Right ventricle myocardium inferior (tissue), 1 donor: ENCODE measurements around the gene C19orf38. TPM values are rescaled to one million over a fixed set of nuclear protein-coding genes. Genes with fewer than 3 reads are reported as not detected.

ENCODE experiments used
- ATAC-seq: fragments of 200-7000 bp; cut with Tn5 transposase; one replicate; pipeline ENCODE4 v1.9.1; 2020; ENCODE audit warnings: mild to moderate bottlenecking, moderate library complexity
- DNase-seq: peaks from one replicate; pipeline ENCODE4 v3.0.0; 2021; ENCODE audit errors: missing footprints
- intact Hi-C: fragments of 100-400 bp; cut with DNase I; formaldehyde crosslinking; loops from one replicate; pipeline ENCODE4 v1.11.0; 2022
- long read RNA-seq: library from polyadenylated mRNA; unstranded; transcript quantifications from one replicate; pipeline ENCODE4 v2.0.0, GENCODE V29; 2021
- total RNA-seq: library from RNA; stranded (reverse); fragmentation: NEBNext Ultra II Directional; extraction: Animal tissue kit (Norgen Biotek cat#: 25700); gene quantifications from one replicate; pipeline ENCODE4 v1.2.1, GENCODE V29; 2021
- donor health status: DM: no; HTN: yes; CAD: no; lungs with severe emphysema.

C19orf38 gene, protein sequence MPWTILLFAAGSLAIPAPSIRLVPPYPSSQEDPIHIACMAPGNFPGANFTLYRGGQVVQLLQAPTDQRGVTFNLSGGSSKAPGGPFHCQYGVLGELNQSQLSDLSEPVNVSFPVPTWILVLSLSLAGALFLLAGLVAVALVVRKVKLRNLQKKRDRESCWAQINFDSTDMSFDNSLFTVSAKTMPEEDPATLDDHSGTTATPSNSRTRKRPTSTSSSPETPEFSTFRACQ
- total RNA-seq, result 1.5 TPM
- long read RNA-seq, result 0 reads

- intact Hi-C loops, result no loop called here
- ATAC-seq, result no peak
- DNase-seq, result no peak
Measured at GRCh38 chr19:10848230-10848856, at the start of gene C19orf38. Gene C19orf38 (plus strand): TSS chr19:10848415. CDS start chr19:10848509, 94 bp downstream.

GRCh38 chr19:10800488-10800887 lies 47.7 kb upstream of the C19orf38 start:
- intact Hi-C loops, result no loop called here
- ATAC-seq, result peak; percentile 67

DNA sequence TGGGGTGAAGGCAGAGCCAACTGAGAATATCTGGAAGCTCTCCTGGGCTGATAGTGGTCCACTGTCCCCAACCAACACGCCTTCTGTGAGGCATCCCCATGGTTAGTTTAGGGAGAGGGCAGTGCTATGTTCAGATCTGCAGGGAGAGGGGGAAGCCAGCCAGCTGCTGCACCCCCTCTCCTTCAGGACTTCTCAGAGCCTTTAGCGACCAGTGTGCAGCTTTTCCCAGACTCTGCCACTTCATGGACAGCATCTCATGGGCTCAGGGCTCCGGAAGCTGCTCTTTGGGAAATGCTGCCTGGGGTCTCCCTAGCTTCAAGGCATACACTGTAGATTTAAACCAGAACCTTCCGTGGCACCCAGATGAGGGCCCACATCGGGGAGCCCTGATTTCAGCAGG lies 45.7 kb upstream of the C19orf38 start:
- DNase-seq (no peak), ATAC-seq (no peak)
- intact Hi-C loops, result no loop called here

More at GRCh38 chr19:10800488-10800887, 47.7 kb upstream of the C19orf38 start:
- peak; percentile 51 for DNase-seq

GRCh38 chr19:10803252-10803651 lies 45.0 kb upstream of the C19orf38 start:
- no peak for ATAC-seq
- intact Hi-C loops, result no loop called here
- DNase-seq, result no peak

DNA sequence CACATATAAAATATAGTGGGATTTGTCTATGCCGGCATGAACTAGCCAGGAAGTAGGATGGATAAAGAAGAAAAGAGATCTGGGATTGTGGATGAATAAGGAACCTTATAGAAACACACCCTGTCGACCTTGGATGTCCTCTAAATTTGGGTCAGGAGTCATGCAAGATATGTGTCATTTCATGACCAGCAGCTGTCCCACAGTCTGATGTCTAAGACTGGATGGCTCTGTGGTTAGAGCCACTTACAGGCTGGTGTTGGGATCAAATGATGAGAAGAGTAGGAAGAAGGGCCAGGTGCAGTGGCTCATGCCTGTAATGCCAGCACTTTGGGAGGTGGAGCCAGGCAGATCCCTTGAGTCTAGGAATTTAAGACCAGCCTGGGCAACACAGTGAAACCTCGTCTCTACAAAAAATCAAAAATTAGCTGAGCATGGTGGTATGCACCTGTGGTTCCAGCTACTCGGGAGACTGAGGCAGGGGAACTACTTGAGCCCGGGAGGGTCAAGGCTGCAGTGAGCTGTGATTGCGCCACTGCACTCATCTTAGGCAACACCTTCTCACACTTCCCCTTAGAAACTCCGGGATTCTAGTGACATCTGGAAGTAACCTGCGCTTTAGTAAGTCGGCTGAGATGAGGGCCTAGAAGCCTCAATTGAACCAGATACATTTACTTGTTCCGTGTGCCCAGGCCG lies 43.0 kb upstream of the C19orf38 start:
- intact Hi-C loops, result no loop called here
- DNase-seq (peak; percentile 70), ATAC-seq (no peak)

DNA sequence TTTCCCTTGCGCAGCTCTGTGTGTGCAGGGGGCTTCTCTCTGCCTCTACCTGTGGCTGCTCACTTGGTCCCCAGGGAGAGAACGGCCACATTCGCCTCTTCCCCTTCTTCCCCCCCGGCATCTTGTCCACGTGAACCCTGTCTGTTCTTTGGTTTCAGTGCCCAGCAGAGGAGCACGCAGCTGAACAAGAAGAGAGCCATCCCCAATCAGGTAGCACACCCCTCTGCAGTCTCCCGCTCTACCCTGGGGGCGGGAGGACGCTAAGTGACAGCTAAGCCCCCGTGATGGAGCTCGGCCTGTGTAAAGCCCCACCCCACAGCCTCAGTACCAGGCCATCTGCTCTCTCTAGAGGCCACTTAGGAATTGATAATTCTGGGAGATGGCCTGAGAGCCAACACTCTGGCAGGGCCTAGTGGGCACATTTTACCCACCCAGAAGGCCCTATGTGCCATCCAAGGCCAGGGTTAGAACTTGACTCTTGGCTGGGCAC lies 42.4 kb upstream of the C19orf38 start:
- intact Hi-C loops, result no loop called here
- DNase-seq (peak; percentile 43), ATAC-seq (no peak)

GRCh38 chr19:10808937-10809649 lies 39.1 kb upstream of the C19orf38 start:
- intact Hi-C loops, result no loop called here
- no peak for ATAC-seq
- DNase-seq, result peak; percentile 23

GRCh38 chr19:10809651-10810285 lies 38.4 kb upstream of the C19orf38 start:
- DNase-seq, result peak; percentile 69
- intact Hi-C loops, result no loop called here
- ATAC-seq, result no peak

- peak; percentile 37 for DNase-seq
- no peak for ATAC-seq
- intact Hi-C loops, result no loop called here
Measured at GRCh38 chr19:10811391-10812111, 36.7 kb upstream of the C19orf38 start.

DNA sequence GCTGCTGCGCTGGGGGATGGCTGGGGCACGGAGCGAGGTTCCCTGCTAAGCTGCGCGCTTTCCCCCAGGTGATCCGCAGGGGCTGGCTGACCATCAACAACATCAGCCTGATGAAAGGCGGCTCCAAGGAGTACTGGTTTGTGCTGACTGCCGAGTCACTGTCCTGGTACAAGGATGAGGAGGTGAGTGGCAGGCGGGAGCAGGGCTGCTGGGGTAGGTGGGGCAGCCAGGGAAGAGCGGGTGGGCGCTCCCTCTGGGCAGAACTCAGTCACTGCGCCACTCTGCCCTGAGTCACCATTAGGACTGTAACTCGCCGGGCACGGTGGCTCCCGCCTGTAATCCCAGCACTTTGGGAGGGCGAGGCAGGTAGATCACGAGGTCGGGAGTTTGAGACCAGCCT lies 36.0 kb upstream of the C19orf38 start:
- intact Hi-C loops, result no loop called here
- DNase-seq (peak; percentile 32), ATAC-seq (no peak)

GRCh38 chr19:10812902-10813404 lies 35.3 kb upstream of the C19orf38 start:
- intact Hi-C loops, result no loop called here
- peak; percentile 48 for ATAC-seq
- peak; percentile 70 for DNase-seq

- intact Hi-C loops, result no loop called here
- ATAC-seq, result no peak
Measured at GRCh38 chr19:10815007-10815536, 33.1 kb upstream of the C19orf38 start.

DNA sequence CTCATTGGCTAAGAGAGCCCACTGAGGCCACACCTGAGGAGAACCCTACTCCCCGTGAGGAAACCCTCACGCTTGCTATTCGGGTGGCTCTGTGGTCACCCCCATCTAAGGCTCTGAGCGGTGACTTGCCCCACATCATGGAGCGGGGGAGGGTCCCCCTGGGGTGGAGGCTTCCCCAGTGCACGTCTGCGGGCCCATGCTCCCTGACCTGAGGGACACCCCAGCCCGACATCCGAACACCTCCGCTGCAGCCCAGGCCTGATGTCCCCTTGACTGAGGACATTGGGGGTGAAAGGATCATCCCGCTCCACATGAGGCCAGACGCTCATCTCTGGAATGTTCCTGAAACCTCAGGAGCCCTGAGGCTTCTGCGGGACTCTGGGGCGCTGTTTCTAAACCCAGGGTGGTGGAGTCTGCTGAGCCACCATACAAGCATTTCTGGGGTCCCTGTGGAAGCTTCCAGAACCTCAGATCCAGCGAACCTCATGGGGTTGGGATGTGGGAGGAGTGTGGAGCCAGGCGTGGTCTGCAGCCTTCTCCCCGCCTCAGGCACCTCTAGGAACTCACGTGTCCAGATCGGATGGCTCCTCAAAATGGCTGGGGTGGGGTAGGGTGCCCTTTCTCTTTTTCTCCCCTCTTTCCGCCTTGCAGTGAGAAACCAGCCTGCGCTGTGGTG lies 32.1 kb upstream of the C19orf38 start:
- ATAC-seq (no peak), DNase-seq (peak; percentile 26)
- intact Hi-C loops, result no loop called here

More at GRCh38 chr19:10815007-10815536, 33.1 kb upstream of the C19orf38 start:
- peak; percentile 7 for DNase-seq

DNA sequence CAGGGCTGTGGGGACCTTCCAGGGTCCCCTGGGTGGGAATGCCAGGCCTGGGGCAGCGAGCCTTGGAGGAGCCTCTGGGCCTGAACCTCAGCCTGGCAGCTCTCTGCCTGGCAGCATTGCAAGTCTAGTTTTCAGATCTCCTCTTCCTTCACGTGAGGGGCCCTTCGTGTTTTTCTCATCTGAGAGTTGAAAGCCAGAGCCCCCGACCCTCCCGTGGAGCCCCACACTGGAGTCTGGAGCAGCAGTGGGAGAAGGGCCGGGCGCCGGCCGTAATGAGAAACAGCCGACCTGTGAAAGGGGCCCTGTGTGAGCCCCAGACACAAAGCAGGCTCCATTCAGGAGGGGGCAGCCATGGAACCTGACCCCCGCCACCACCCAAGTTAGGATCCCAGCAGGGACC lies 31.5 kb upstream of the C19orf38 start:
- intact Hi-C loops, result no loop called here
- DNase-seq (peak; percentile 59), ATAC-seq (no peak)

DNA sequence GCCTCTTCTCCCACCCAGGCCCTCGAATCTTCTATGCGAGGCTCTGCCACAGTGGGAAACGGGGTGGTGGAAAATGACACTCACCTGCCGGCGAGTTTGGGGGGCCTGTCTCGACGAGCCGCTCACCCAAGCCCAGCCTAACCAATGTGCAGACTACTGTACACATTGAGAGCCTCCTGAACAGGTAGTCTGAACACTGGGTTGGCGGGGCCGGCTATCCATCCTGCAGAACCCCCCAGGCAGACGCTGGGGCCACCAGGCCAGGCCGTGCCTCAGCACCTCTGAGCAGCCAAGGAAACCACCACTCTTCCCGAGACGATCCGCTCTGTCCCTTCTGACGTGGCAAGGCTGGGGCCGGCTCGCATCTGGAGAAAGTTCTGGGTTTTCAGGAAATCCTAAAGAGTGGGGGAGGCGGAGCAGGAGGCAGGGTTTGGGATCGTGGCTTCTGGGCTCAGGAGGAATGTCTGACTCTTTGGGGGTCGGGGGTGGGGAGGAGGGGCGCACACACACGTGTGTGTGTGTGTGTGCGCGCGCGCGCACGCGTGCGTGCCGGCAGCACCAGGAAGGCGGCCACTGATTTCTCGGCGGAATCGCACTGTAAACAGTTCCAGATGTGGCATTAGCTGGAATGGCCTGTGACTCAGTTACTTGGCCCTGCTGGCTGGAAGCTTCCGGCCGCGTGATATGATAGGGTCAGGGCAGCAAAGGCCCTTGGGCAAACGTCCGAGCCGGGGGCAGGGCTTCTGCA lies 30.8 kb upstream of the C19orf38 start:
- intact Hi-C loops, result no loop called here
- DNase-seq, result peak; percentile 76
- ATAC-seq, result no peak

DNA sequence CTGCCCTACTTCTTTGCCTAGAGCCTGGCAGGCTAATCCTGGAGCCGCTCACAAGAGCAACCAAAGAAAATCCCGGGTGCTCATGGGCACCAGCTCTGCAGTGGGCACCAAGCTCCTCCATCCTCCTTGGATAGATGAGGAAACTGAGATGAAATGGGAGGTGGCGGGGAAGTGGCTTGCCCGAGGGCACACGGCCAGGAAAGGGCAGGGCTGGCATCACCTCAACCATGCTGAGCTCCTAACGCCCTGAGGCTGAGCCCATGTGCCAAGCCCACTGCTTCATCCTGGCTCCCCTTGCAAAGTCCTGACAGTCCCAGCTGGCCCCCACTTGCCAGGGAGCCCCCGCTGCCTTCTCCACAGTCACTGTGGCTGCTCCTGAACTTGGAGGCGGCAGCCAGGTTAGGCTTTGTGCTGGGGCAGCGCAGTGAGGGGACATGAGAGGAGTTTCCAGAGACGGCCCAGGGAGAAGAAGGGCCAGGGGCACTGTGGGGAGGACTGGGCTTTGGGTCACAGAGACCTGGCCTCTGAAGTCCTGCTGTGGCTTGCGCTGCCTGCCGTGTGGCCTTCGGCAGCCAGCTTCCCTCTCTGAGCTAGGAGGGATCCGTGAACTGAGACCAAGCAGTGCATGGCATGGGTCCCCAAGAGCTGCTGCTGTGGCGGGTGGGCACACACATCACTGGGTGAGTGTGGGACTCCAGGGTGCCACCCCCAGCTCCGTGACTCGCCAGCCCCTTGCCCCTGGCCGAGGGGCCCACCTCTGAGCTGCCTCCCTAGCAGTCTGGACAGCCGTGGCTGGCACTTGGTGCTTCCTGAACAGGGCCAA lies 29.7 kb upstream of the C19orf38 start:
- intact Hi-C loops, result no loop called here
- peak; percentile 56 for DNase-seq

More for the DNA sequence above, 29.7 kb upstream of the C19orf38 start:
- no peak for ATAC-seq
